CD4-positive, alpha-beta T cell treated with Interleukin-17A for 4 hours (primary cell): ENCODE results near the gene PTPRM.

Source experiments
- DNase-seq: peaks from one replicate; pipeline ENCODE4 v3.0.0-alpha.2; 2020; ENCODE audit warnings: mixed read lengths

The PTPRM gene

DNA sequence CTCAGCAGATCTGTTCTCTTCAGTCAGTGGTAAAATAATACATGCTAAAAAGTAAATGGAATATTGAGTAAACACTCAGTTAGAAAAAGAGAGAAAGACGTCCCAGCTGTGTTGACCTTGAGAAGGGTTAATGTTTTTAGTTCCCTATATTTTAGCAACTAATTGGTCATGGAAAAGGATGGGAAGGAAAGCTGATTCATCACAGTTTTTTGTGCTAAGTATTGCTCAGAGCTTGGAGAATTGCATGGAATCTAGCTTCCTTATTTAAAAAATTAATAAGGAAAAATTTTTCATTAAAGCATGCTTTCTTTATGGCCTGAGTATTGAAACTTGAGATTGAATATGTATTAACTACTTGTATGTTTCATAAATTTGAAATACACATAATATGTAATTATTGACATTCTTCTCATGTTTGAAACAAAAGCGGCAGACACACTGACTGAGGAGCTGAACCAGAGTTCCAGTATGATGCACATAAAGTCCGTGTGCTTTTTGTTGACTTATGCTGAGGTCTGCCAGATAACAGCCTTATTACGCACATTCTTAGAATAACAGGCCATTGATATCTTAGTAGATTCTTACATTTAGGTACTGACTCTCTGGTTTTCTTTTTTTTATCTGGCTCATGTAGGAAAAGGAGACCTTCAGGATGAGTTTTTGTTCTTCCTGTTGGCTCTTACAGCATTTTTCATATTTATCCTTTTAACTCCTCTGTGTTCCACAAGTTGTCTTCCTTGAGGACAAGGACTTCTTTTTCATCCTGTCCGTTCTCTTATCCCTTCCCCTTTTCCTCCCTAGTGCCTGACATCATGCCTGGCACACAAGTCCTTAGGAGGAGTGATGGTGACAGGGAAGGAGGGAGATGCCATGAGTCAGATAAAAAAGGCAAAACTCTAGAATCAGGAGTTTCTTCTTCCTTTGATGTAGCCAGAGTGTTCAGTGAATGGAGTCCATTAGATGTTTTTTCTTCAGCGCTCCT, 194.1 kb downstream of the PTPRM start:
- DNase-seq, result no peak

DNA sequence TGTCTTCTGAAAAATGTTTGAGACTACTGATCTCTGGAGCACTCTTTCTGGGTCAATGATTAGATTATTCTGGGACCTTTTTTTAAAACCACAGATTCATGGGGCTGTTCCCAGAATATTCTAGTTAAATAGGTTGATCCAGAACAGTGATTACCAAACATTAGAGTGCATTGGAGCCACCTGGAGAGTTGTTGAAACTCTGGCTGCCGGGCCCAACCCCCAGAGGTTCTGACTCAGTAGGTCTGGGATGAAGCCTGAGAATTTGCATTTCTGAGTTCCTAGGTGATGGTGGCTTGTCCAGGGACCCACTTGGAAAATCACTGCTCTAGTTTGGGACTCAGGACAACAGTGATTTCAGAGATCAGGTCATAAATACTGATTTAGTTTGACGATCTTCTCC, 197.3 kb downstream of the PTPRM start:
- DNase-seq, result no peak

DNA sequence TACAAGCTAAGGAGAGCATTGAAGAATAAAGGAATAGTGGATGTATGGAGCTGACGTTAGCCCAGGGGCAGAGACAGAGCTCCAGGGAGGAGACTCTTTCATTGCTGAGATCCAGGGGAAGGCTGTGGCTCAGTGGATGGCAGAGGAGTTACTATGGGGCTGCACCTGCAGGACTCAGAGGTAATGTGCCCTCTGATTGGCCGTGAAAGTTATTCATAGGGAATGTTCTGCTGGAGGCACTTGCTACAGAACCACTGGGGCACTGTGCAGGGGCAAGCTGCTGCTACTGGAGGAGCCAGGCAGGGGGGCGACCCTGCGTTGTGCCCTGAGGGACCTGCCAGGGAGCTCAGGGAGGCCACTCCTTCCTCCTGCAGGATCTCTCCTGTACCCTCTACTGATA, 199.2 kb downstream of the PTPRM start:
- DNase-seq, result no peak

DNA sequence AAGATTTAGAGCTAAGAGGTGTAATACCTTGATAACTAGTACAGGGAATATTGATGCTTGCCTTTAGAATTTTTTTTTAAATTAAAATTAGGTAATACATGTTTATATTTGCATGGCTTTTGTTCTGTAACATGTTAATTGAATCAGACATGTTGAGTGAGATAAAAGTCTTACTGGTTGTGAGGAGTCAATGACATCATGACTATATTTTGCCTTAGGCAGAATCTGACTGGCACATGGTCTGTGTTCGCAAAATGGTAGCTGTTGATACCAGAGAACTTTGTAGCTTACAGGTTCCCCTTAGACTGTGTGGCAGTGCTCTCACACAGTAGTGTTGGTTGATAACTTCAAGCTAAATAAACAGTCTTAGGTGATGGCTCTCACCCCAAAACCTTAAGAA, 199.7 kb downstream of the PTPRM start:
- no peak for DNase-seq

DNA sequence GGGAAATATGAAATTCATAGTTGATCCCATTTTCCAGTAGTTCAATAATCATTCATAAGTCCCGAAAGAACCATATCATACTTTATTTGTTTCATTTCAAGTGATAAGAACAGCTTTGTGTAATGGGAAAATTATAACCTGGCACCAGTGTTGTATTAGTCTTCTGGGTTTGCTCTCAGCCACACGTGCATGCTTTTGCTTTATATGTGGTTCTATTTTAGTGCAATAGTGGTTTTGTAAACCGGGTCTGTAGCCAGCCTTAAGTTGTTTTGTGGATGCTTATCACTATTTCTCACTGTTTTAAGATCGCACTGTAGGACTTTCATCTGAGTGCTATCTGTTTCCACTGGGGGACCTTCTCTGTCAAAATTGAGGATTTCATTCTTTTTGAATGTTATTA, 203.8 kb downstream of the PTPRM start:
- no peak for DNase-seq

DNA sequence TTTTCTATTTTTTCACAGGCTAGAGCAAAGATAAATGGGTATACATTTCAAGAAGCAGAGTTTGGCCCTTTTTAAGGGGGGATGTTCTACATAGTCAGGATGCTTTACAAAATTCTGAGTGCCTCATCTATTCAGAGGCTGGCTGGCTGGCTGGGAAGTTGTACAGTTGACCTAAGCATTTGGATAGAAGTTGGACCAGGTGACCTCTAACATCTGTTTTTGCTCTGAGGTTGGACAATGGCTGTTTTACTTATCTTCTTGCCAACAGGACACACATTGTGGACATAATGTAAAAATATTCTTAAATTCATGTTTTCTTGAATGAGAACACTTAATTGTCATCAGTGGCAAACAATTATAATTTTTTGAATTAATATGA, 205.4 kb downstream of the PTPRM start:
- no peak for DNase-seq

DNA sequence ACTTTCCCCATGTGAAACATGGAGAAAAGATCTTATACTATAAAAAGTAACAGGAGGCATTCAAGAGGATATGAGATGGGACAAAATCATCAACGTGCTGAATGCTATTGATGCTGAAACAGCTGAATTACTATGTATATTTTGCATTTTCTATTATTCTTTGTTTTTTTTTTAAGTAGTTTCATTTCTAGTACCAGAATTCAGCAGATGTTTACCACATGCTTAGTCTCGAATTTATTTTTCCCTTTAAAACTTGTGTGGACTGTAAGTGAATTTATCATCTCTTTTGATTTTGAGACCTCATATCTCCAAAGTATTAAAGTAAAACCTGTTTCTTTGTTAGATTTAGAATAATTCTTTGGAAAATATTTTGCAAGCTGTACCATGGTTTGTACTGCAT, 205.8 kb downstream of the PTPRM start:
- no peak for DNase-seq

DNA sequence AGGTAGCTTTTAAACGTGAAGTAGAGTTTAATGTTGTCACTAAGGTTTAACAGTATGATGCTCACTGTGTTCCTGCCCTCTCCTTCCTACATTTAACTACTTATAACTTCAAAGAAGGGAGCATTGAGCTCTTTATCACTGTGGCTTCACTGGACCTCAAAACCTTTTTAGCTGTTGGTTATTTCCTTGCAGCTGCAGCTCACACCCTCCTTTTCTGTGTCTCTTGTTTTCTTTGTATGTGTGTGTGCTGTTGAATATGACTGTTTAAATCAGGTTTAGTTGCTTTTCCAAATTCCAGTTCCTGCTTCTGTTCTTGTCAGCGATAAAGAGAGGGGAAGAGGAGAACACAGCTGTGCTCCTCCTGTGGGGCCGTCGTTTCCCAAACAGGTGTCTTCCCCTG, 208.0 kb downstream of the PTPRM start:
- DNase-seq, result no peak

DNA sequence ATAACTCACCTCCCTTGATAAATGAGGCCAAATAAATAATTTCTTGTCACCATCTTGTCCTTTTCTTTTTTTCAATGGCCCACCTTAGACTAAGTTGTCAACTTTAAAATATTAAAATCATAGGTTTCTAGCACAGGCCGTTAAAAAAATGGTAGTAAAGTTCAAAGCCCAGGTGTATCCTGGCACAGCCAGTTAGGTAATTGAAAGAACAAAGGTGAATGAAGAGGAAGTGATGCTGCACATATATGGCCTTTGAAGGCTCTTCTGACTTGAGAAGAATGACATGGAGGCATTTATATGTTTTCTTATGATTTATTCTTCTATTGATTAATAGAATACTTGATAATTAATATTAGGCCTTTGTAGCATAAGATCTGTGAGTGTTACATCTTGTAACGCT, 208.7 kb downstream of the PTPRM start:
- DNase-seq, result no peak

DNA sequence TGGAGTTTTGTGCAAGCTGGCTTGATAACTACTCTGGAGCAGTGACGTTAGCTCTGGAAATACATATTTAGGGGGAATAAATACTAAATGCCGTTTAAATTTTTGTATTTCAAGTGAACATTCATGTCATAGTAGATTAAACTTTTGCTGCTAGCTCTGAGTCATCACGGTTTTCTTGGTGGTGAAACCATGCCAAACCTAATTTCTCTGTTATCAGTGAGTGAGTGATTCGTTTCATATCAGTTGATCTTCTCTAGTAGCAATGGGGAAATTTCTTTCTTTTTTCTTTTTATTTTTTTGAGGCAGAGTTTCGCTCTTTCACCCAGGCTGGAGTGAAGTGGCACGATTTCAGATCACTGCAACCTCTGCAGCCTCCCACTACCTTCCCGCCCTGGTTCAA, 211.1 kb downstream of the PTPRM start:
- DNase-seq, result no peak

DNA sequence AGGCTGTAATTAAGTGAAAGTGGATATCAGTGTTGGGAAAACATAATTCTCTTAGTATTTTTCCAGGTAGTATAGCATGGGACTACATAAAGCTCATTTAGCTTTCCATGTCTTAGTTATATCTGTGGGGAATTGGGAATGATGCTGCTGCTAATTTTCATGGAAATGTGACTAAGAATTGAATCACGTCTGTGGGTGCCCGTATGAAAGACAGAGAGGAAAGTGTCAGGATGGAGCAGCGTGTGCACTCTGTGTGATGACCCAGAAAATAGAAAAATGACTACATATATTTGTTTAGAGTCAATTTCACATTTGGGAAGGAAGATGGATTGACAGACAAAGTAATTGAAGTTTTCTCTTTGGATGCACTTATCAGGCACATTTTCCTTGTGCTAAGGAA, 212.1 kb downstream of the PTPRM start:
- no peak for DNase-seq

DNA sequence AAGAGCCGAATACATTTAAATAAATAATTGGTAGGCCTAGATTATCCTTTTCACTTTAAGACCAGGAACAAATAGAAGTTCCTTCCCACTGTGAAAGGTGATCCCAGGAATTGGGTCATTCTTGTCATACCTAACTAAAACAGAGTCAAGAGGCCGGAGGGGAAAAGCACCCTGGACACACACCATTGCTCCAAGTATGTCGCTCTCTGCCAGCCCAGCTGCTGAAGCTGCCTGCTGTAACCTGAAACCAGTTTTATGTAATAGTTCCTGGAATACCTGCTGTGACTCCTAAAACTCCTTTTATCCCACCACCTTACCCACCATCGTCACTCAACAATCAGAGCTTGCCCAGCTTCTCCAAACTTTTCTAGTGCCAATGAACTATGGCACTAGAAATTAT, 217.1 kb downstream of the PTPRM start:
- DNase-seq, result no peak

DNA sequence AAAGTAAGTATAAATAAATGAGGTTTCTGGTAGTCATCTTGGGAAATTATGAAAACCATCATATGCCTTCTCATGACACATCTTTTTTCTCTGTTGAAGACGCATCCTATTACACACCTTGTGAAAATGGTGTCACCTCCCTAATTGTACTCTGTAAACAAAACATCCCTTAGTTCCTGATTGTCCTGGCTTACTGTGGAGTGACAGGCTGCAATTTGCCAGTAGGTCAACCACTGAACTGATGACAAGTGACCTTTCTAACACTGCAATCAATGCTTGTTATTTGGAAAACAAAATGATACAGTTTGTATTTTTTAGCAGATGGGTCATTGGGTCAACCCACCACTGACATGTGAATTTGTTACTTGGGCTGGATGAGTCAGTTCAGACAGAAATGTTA, 219.5 kb downstream of the PTPRM start:
- no peak for DNase-seq

DNA sequence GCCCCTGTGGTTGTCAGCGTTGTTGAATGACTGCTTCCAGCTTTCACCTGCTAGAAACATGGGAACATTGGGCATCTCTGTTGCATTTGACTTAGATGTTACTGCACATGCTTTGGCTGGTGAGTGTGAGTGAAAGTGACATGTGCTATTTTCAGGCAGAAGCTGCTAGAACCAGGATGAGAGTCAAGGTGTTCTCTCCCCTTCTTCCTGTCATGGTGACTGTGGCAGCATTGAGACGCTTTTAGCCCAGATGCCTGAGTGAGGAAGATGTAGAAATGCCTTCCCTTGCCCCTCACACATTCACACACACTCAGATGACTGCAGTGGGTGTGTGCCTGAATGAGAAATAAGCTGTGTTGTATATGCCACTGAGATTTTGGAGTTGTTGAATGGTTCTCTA, 220.2 kb downstream of the PTPRM start:
- DNase-seq, result no peak

DNA sequence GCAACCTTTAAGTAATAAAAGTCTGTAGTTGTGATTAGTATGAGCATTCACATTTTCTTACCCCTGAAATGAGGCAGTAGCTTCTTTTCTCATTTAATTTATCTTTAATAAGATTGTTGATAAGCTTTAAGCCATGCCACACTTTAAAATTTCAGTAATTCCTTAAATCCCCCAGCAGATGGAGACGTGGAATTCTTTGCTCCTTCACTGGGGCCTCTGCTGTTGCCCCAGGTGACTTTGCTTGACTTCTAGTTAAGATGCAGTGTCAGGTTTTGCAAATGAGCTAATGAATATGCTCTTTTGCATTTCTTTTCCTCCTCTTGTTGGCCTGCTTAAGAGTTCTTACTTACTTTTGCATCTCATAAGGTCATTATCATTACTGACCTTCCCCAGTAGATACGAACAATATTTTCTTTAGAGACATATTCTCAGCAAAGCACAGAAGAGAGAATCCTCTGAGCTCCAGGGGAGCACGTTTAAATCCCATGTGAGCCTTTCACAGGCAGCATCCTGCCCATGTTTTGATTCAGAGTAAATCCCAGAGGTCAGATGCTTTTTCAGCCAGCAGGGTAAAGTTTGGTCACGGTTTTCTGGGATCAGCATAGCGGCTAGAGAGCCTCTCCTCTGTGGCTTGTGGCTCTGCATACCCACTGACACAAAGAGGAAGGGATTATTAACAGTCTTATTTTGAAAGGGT, 222.9 kb downstream of the PTPRM start:
- no peak for DNase-seq

DNA sequence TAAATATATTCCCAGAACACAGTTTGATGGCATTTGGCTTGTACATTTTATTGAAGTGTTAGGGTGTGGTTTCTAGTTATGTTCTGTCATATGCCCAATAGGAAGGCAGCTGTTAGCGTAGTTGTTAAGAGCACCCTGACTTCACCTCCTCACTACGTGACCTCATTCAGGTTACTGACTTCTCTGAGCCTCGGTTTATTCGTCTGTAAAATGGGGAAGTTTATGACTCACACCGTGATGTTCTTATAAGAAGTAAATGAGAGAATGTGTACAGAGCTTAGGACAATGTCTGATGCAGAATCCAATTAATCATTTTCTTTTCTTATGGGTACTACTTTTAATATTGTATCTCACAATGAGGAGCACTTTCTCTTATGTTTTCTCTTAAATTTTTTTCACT, 226.0 kb downstream of the PTPRM start:
- no peak for DNase-seq

DNA sequence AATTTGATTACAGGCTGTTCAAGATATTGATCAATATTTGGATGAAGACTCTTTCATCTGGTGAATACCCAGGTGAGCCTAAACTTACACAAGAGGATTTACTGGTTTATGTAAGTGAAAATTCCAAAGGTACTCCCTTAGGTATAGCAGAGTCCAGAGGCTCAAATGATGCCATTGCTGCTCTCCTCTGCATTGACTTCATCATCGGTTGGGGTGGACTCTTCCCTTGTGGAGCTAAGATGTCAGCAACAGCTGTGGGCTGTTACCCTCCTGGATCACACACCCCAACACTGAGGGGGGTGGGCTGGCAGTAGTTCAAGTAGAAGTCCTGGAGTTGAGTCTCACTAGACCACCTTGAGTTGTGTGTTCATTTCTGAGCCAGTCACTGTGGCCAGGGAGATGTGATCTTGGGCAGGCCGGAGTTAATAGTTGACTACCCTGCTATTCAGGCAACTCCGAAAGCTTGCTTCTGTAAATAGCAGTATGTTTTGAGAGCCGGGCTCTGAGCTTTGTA, 236.9 kb downstream of the PTPRM start:
- no peak for DNase-seq

DNA sequence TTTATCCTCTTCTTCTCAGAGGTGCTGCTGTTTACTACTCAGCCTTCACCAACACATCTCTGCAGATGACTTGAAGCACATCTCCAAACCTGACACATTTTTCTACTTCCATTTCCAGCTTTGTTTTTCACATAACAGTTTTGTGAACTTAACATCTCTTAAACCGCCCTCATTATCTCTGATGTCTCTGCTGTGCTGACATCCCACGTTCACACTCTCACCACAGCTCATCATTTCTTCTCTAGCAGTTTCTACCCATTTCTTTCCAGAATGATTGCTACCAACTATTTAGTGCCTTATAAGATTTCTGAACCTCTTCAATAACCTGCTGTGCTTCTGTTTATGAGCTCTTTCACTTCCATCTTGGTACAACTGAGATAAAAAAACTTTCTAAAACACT, 238.0 kb downstream of the PTPRM start:
- no peak for DNase-seq

DNA sequence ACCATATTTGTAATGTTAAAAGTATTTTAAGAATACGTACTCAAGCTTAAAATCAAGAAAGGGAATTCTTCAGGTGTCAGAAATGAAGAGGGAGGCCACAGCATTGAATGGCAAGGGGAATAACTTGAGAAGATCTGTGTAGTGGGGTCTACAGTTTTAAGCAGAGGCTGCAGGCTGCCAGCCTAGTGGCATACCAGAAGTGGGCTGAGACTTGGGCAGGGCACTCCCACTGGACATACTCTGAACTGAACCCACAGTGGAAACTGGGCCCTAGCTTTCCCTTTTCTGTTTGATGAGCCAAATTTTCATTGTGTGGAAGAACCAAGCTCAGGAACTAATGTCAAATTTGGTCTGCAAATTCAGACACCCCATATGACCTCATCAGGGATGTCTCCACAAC, 238.8 kb downstream of the PTPRM start:
- no peak for DNase-seq

DNA sequence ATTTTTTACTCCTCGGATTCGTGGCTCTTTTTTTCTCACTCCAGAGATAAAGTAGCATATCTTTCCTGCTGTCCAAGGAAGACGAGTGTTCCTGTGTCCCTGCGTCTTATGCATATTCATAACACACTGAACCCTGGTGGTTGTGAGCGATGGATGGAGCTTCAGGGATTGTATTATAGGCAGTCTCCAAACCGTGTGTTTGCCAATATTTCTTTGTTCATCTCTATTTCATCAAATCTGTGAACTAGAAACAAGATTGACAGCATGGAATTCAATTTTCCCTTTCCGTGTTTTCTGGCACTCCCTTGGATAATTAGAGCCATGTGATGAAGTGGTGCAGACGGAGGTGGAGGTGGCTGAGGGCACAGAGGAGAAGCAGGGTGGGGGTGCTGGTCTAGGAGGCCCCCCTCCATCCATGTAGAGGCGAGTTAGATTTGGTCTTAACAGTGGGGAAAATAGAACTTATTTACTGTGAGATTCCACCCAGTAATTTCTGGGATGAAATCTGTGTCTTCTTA, 240.9 kb downstream of the PTPRM start:
- no peak for DNase-seq

DNA sequence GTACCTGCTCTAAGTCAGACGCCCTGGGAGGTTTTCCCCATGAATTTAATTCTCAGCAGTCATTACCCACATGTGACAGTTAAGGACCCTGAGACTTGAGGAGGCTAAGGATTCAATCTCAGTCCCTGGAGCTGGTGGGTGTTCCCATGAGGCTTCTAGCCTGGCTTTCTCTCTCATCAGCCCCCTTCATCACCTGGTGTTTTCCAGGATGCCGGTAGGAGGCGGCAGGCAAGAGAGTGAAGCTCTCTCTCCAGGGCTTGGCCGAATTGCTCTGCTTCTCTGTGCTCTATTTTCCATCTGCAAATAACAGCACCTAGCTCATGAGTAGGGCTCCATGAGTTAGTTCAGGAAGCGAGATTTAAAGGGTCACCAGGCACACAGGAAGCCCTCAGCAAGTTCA, 241.9 kb downstream of the PTPRM start:
- DNase-seq, result no peak

DNA sequence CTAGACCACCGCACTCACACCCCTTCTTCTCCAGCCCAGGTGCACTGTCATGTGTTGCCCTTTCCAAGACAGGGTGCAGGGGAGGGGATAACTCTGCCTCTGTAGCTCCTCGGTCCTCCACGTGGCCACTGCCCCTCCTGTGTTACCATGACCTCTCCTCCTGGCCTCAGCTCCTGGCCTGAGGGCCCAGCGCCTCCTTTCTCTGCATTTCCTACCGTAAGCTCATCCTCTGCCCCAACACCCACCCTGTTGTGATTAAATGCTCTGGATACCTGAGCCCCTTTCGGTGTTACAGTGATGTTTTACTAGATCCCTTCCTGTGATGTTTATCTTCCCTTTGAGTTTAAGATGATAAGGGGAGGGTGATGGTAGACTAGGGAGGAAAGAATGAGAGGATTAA, 242.3 kb downstream of the PTPRM start:
- DNase-seq, result no peak

DNA sequence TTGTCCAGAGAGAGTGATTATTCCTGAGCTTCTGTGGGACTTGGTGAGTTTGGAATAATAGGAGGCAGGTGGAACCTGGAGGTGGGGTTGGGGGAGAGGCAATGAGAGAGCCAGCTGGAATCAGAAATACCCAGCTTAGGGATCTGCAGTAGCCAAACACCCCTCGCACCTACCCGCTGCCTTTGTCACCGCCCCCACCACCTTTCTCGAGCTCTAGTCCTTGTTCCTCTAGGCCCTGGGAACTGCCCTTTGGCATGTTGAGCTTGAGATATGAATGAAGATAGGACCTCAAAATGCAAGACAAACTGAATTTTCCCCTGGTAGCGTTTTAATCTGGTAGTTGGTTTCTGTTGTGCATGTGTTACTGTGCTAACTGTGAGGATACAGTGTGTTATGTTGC, 242.9 kb downstream of the PTPRM start:
- no peak for DNase-seq
